ENCODE measurements around the gene CENPVL1. TPM values are rescaled to one million over a fixed set of nuclear protein-coding genes. Genes with fewer than 3 reads are reported as not detected.

The CENPVL1 gene
- total and polyA plus RNA-seq, 10 of the 15 experiments (the other 5 are each of a cell fraction or from before 2014, with no cell fraction given) = not detected

DNA sequence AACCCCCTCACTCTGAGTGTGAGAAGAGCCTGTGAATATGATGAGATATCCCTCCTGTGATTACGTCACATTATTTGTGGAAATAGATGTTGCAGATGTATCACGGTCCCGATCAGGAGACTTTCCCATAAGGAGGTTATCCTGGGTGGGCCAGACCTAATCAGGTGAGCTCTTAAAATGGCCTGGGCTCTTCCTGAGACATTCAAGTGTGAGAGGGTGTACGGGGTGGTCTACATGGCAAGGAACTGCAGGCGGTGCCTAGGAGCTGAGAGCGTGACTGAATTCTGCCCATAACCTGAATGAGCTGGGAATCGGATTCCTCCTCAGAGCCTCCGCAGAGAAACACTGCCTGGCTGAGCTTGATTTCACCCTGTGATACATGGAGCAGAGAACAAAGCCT is 12.9 kb upstream of the CENPVL1 start:
- SMC1A ChIA-PET (ENCODE audit: uncharacterized antibody, unreplicated experiment) = no interaction called here
- in situ Hi-C loops (cut with MboI) (no loop called here), intact Hi-C loops (cut with micrococcal nuclease; ENCODE audit: unreplicated experiment) (no loop called here)
- no peaks in the 10 kb centered on the region for H3K4me1 ChIP-seq (ENCODE audit: control insufficient read depth, insufficient read depth, low read length)
- no peak overlapping the region for H3K9ac ChIP-seq (ENCODE audit: control insufficient read depth, insufficient read depth, low read length)
- no peaks in the 10 kb centered on the region for H3K9me3 ChIP-seq (replicated peaks; ENCODE audit: control insufficient read depth, insufficient read depth, low read length)
- H3K27ac ChIP-seq (ENCODE audit: control insufficient read depth, insufficient read depth) = no peak overlapping the region
- FAIRE-seq (no peak), DNase-seq (ENCODE audit: low read depth, low spot score) (no peak), ATAC-seq (no peak)
- no peaks in the 10 kb centered on the region for H3K27me3 ChIP-seq (replicated peaks in 1 of 2; ENCODE audit: control insufficient read depth in 2 of 2, insufficient read depth in 2 of 2, low read length in 1 of 2)
- 71% methylated on average over 8 of the region's 8 CpGs for WGBS (ENCODE audit: insufficient coverage, insufficient replicate concordance, low lambda C conversion rate, missing lambda C conversion rate)
- no TSS peak for BruUV-seq (replicated peaks)
- H4K20me1 ChIP-seq (ENCODE audit: control insufficient read depth, insufficient read depth) = no peaks in the 10 kb centered on the region
- POLR2A ChIA-PET = no interaction called here
- CTCF ChIA-PET = no interaction called here
- no peak overlapping the region for H3K4me3 ChIP-seq
- no peak overlapping the region for H2AFZ ChIP-seq (ENCODE audit: control insufficient read depth, low read depth, low read length)
- no peaks in the 10 kb centered on the region for H3K79me2 ChIP-seq (ENCODE audit: control insufficient read depth, insufficient read depth, low read length)
- RAD21 ChIA-PET (ENCODE audit: unreplicated experiment) = no interaction called here
- H3K4me2 ChIP-seq (ENCODE audit: control insufficient read depth, insufficient read depth) = no peak overlapping the region
- H3K36me3 ChIP-seq (ENCODE audit: control insufficient read depth in 2 of 2, insufficient read depth in 2 of 2, low read length in 1 of 2) = no peaks in the 10 kb centered on the region
- TF ChIP-seq NFIC (IDR thresholded peaks at IDR 0.05; ENCODE audit: low read depth, low read length) (no peak), CEBPB (IDR thresholded peaks at IDR 0.05; ENCODE audit: borderline replicate concordance in 1 of 2, low read depth in 2 of 2, low read length in 2 of 2) (no peak), STAT1 (conservative IDR thresholded peaks at IDR 0.05) (no peak), FOXM1 (IDR thresholded peaks at IDR 0.05; ENCODE audit: low read depth, low read length) (no peak), ZBTB40 (IDR thresholded peaks at IDR 0.05; ENCODE audit: borderline replicate concordance) (no peak), SIX5 (IDR thresholded peaks at IDR 0.05; ENCODE audit: low read depth, low read length, severe bottlenecking) (no peak), CREB1 (IDR thresholded peaks at IDR 0.05; ENCODE audit: low read depth) (no peak), POLR2AphosphoS5 (IDR thresholded peaks at IDR 0.05; ENCODE audit: low read length) (no peak), POU2F2 (IDR thresholded peaks at IDR 0.05; ENCODE audit: borderline replicate concordance, low read depth, low read length) (no peak), FOS (IDR thresholded peaks at IDR 0.05; ENCODE audit: borderline replicate concordance, extremely low read depth, insufficient read length) (no peak), HDGF (IDR thresholded peaks at IDR 0.05) (no peak), EGR1 (IDR thresholded peaks at IDR 0.05; ENCODE audit: borderline replicate concordance in 1 of 2, low read depth in 2 of 2, low read length in 2 of 2) (no peak), TCF3 (IDR thresholded peaks at IDR 0.05; ENCODE audit: borderline replicate concordance, insufficient read depth, low read depth, low read length) (no peak), IRF5 (IDR thresholded peaks at IDR 0.05; ENCODE audit: borderline replicate concordance) (no peak), IKZF1 (conservative IDR thresholded peaks at IDR 0.05) (no peak), POLR2AphosphoS2 (IDR thresholded peaks at IDR 0.05; ENCODE audit: low read depth, low read length) (no peak), ZNF622 (IDR thresholded peaks at IDR 0.05) (no peak)
- TF ChIP-seq, protein P1, sequence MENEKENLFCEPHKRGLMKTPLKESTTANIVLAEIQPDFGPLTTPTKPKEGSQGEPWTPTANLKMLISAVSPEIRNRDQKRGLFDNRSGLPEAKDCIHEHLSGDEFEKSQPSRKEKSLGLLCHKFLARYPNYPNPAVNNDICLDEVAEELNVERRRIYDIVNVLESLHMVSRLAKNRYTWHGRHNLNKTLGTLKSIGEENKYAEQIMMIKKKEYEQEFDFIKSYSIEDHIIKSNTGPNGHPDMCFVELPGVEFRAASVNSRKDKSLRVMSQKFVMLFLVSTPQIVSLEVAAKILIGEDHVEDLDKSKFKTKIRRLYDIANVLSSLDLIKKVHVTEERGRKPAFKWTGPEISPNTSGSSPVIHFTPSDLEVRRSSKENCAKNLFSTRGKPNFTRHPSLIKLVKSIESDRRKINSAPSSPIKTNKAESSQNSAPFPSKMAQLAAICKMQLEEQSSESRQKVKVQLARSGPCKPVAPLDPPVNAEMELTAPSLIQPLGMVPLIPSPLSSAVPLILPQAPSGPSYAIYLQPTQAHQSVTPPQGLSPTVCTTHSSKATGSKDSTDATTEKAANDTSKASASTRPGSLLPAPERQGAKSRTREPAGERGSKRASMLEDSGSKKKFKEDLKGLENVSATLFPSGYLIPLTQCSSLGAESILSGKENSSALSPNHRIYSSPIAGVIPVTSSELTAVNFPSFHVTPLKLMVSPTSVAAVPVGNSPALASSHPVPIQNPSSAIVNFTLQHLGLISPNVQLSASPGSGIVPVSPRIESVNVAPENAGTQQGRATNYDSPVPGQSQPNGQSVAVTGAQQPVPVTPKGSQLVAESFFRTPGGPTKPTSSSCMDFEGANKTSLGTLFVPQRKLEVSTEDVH (IDR thresholded peaks at IDR 0.05; ENCODE audit: low read depth, partially characterized antibody) = no peak
